Choroid plexus epithelial cell (primary cell): ENCODE measurements around the gene SHB.

ENCODE experiments used
- DNase-seq: peaks from one replicate; pipeline ENCODE4 v3.0.0-alpha.2; 2010; ENCODE audit warnings: low read depth
- H3K4me3 ChIP-seq: 2 replicates; pipeline ENCODE4 v1.5.1; 2011; ENCODE audit warnings: low read depth, mild to moderate bottlenecking, control low read depth, low read length, moderate library complexity
- TF ChIP-seq, protein P1 (sequence below): conservative IDR thresholded peaks from 2 replicates; pipeline ENCODE4 v1.5.1; 2011; ENCODE audit warnings: low read depth, mild to moderate bottlenecking, control low read depth, inconsistent platforms, low read length, moderate library complexity

The SHB gene

DNA sequence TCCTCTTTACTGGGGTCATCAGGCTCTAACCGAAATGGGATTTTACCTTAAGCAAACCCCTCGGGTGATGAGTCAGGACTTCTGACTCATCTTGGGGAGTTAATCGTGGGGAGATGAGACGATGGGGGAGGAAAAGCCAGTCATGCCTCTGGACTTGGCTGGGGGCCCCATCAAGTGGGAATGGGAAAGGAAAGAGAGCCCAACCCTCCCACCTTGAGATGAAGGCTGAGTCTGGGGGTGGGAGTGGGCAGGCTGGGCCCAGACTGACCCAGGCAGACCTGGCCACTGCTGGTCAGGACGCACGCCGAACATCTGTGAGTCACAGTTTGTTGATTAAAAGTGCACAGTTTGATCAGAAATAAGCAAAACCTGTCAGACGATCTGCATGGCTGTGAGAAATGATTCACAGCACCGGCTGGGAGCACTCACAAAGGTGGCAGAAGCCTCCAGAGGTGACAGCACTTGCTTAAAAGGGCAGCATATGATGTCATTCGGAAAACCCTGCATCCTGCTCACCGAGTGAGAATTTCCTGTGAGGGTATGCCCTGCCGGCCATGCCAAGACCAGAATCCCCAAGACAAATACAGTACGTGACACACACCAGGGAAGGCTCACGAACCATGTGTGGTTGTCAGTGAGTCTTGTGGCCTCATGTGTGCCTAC, 115.1 kb downstream of the SHB start:
- H3K4me3 ChIP-seq = no peak overlapping the region
- TF ChIP-seq, protein P1, sequence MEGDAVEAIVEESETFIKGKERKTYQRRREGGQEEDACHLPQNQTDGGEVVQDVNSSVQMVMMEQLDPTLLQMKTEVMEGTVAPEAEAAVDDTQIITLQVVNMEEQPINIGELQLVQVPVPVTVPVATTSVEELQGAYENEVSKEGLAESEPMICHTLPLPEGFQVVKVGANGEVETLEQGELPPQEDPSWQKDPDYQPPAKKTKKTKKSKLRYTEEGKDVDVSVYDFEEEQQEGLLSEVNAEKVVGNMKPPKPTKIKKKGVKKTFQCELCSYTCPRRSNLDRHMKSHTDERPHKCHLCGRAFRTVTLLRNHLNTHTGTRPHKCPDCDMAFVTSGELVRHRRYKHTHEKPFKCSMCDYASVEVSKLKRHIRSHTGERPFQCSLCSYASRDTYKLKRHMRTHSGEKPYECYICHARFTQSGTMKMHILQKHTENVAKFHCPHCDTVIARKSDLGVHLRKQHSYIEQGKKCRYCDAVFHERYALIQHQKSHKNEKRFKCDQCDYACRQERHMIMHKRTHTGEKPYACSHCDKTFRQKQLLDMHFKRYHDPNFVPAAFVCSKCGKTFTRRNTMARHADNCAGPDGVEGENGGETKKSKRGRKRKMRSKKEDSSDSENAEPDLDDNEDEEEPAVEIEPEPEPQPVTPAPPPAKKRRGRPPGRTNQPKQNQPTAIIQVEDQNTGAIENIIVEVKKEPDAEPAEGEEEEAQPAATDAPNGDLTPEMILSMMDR = no peak
- peak; percentile 96 for DNase-seq

DNA sequence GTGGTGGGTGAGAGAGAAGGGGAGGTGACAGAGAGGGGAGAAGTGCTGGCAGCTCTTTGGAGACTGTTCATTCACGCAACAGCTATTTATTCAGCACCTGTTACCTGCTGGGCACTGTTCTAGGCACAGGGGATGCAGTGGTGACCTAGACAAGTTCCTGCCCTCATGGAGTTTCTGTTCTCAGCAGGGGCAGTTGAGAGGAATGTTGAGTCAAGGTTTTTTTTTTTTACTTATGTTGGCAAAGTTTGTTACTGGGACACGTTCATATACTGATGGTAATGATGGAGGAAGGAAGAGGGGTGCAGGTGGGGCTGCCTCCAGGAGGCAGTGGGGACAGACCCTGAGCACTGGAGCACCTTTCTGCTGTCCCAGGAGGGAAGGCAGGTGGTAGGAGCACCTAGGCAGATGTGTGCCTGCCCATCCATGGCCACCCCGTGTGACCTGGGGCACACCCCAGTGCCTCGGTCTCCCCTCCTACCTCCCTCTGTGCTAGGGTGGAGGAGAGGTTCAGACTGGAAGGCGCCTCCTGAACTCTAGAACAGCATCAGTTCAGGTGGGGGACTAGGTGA, 115.7 kb downstream of the SHB start:
- H3K4me3 ChIP-seq = no peak overlapping the region
- TF ChIP-seq, protein P1 = no peak
- no peak for DNase-seq

DNA sequence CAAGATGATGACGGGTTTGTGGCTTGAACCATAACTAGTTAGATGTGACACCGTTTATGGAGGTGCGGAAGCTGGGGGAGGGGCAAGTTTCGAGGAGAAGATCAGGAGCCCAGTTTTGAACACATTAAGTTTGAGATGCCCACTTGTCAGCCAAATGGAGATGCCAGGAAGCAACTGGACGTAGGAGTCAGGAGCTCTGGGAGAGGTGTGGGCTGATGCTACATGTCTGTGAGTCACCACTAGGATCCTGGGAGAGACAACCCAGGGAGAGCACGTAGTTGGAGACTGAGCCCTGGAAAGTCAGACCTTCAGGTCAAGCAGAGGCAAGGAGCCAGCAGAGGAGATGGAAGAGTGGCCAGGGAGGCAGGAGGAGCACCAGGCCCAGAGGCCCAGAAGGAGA, 116.3 kb downstream of the SHB start:
- H3K4me3 ChIP-seq = no peak overlapping the region
- DNase-seq = peak; percentile 50
- TF ChIP-seq, protein P1 = no peak

DNA sequence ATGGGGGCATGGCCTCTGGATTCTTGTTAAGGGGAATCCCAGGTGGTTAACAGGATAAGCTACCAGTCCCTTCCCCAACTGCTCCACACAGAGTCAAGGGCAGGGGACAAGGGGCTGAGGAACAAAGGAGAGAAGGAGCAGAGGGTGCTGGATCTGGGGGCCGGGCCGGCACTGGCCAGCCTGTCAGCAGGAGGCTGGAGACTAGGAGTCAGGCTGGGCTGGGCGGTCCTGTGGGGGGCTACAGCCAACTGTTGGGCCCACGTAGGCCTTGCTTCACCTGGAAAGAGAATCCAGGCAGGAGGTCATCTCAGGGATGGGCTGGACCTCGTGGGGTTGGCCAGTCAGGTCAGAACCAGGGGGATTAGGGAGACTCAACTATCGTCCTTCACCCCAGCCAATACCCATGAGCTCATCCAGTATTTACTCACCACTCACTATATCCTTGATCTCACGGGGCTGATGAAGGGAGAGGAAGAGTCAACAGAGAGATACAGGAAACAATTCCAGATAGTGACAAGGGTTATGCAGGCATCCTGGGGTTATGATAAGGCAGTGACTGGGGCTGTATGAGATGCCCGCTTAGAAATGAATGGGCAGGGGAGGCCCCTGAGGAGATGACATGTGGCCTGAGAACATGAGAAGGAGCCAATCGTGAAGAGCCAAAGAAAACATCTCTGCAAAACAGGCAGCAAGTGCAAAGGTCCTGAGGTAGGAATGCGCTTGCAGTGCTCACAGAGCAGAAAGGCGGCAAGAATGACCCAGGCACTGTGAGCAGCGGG, 117.2 kb downstream of the SHB start:
- no peak overlapping the region for H3K4me3 ChIP-seq
- TF ChIP-seq, protein P1 = no peak

DNA sequence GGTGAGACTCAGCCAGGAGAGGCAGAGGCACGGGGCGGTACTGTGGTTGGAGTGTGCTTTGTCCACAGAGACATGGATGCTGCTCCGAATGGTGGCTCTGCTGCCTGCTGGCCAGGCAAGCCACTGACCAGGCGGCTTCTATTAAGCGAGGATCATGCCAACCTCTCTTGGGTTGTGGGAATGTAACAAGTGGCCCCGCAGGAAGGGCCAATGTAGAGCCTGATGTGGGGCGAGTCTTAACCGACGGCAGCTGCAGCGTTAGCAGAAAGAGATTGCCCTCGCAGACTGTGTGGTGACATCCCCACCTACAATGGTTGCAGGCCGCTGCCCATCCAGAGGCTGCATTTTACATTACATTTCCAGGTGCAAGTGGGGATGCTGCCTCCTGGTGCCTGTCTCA, 118.5 kb downstream of the SHB start:
- no peak overlapping the region for H3K4me3 ChIP-seq
- DNase-seq = no peak
- TF ChIP-seq, protein P1 = no peak

More for the DNA sequence above, 117.2 kb downstream of the SHB start:
- DNase-seq = peak; percentile 41

DNA sequence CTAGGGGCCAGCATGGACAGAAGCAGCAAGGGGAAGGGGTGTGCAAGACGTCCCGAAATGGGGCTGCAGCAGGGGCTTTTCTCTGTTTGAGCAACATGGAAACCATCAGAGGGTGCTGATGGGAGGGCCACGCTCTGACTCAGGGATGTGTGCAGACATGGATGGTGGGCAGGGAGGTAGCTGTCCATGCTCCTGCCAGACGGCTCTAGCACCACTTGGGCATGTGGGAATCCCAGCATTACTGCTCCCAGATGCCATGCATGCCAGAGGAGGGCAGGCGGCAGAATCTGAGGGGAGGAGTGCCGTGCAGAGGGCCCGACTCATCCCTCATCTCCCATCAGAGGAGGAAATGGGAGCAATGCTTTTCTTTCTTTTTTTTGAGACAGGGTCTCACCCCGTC, 119.5 kb downstream of the SHB start:
- DNase-seq = no peak
- no peak overlapping the region for H3K4me3 ChIP-seq
- TF ChIP-seq, protein P1 = no peak
